GM19463 (cell line): ENCODE data around the gene ZNF234.
"Not testable (repeated sequence)": the region's sequence is repeated elsewhere in the genome, so short reads cannot be mapped to it uniquely, and the experiment has no call there.

Source experiments
- ATAC-seq: cut with Tn5 transposase; IDR thresholded peaks from one replicate; pipeline ENCODE4 v1.9.1; 2021; ENCODE audit warnings: mild to moderate bottlenecking, moderate library complexity; ENCODE audit not compliant: unreplicated experiment

ZNF234 gene

GRCh38 chr19:44176590-44176989, 35.2 kb downstream of the ZNF234 start:
- ATAC-seq: no peak

- no peak for ATAC-seq
Measured at GRCh38 chr19:44180968-44181367, 39.6 kb downstream of the ZNF234 start.

- no peak for ATAC-seq
Measured at GRCh38 chr19:44182145-44182544, 40.8 kb downstream of the ZNF234 start.

- ATAC-seq: no peak
Measured at GRCh38 chr19:44190020-44190419, 48.7 kb downstream of the ZNF234 start.

GRCh38 chr19:44192127-44192526, 50.8 kb downstream of the ZNF234 start:
- no peak for ATAC-seq

GRCh38 chr19:44196772-44197171, 55.4 kb downstream of the ZNF234 start:
- no peak for ATAC-seq

GRCh38 chr19:44202470-44202869, 61.1 kb downstream of the ZNF234 start:
- no peak for ATAC-seq

GRCh38 chr19:44202974-44203373, 61.6 kb downstream of the ZNF234 start:
- ATAC-seq: no peak

GRCh38 chr19:44203877-44204276, 62.5 kb downstream of the ZNF234 start:
- not testable (repeated sequence) for ATAC-seq

- ATAC-seq: no peak
Measured at GRCh38 chr19:44204772-44205171, 63.4 kb downstream of the ZNF234 start.

- peak; percentile 94 for ATAC-seq
Measured at GRCh38 chr19:44207126-44207803, 65.9 kb downstream of the ZNF234 start.
